ENCODE results near the gene MINDY4.

MINDY4 gene

GRCh38 chr7:30776971-30777370 is 5.8 kb downstream of the MINDY4 start:
- DNase-seq, result no peak

- no peak for DNase-seq
Measured at GRCh38 chr7:30778255-30779025, 7.2 kb downstream of the MINDY4 start.

- no peak for DNase-seq
Measured at GRCh38 chr7:30779574-30779973, 8.4 kb downstream of the MINDY4 start.

DNA sequence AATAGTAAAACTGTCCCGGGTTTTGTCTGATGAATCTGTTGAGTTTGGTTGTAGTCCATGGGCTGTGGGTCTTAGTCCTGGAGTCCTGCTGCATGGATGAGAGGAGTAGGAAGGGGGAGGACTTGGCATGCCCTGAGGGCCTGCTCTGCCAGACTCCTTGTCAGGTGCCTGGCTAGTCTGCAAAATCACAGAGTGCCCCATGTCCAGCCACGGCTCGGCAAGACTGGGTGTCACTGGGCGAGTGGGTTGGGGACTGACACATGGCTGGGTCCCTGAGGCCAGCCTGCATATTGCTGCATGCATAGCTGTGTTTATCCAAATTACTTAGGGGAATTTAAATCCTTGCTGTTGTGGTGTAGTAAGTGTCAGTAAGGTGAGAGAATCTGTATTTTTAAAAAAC is 9.7 kb downstream of the MINDY4 start:
- DNase-seq, result no peak

GRCh38 chr7:30782690-30783089 is 11.5 kb downstream of the MINDY4 start:
- DNase-seq, result no peak

DNA sequence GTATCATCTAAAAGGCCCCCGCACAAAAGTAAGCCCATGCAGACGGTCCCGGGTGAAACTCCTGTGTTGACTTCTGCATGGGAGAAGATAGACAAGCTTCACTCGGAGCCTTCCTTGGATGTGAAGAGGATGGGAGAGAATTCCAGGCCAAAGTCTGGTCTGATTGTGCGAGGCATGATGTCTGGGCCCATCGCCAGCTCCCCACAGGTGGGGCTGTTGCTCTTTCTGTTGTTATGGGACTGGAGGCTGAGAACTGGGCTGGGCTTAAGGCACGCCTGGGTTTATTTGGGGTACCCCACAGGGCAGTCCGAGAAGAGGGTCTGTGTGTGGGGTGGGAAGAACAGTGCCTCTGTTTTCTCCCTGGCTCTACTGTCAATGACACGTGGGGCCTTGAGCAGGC is 14.6 kb downstream of the MINDY4 start:
- no peak for DNase-seq

DNA sequence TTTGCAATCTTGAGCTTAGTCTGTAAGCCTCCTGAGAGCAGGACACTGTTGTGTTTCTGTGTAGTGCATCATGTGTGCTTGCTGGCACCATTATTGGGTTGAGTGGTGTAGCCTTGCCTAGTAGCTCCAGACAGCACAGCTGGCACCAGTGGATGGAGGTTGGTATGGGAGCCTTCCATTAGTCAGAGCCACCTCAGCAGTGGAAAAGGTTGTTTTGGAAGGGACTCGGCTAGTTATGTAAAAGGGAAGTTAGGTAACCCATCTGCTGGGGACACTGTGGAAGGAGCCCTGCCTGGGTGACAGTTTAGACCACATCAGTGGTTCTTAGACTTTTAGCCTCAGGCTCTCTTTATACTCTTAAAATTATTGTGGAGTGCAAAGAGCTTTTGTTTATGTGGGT is 16.3 kb downstream of the MINDY4 start:
- DNase-seq, result no peak

DNA sequence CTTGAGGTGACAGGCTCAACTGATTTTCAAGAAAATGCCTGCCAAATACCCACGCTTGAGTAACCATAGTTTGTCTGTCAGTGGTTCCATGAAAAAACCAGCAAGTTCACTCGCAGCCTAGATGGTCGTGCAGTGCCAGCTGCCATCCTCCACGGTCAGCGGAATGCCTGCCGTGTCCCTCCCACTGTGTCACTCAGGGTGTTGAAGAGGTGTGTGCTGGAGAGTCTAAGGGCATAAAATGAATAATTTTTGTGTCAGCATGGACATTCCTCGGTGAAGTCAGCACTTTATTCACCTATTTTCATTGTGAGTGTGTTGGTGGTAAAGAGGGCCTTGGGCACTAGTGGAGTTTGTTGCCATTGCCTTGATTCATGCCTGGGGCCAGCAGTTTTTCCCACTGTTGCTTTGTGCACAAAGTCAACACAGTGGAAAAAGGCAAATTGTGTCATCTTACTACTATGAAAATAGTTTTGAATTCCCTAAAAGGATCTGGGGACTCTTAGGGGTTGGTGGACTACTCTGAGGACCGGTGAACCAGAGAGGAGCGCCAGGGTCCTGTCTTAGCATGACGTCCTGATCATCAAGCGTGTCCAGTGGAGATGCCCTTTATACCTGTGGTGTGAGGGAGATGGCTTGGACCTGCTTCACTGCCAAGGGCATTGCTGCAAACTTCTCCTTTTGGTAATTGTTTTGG is 17.6 kb downstream of the MINDY4 start:
- no peak for DNase-seq

DNA sequence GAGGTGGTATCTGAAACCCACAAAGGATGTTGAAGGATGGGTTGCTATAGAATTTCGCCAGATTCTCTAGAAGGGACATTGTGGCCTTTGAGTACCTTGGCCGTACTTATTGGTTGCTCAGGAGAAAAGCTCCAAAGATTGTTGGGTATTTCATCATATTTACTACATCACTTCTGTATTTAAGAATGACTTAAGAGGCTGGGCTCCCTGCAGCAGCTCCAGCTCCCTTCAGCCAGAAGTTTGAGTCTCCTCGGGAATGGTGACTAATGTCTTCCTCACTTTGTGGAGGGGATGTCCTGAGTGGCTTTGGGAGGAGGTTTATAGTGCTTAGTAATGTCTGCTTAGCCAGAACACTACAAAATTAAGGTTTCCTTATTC is 18.1 kb downstream of the MINDY4 start:
- DNase-seq, result no peak

DNA sequence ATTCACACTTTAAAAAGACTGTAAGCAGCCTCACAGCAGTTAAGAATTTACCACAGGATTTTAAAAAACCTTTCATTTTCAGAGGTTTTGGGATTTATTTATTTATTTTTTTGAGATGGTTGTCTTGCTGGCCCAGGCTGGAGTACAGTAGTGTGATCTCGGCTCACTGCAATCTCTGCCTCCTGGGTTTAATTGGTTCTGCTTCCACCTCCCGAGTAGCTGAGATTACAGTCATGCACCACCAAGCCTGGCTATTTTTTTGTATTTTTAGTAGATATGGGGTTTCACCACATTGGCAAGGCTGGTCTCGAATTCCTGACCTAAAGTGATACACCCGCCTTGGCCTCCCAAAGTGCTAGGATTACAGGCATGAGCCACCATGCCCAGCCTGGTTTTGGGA is 19.1 kb downstream of the MINDY4 start:
- no peak for DNase-seq

DNA sequence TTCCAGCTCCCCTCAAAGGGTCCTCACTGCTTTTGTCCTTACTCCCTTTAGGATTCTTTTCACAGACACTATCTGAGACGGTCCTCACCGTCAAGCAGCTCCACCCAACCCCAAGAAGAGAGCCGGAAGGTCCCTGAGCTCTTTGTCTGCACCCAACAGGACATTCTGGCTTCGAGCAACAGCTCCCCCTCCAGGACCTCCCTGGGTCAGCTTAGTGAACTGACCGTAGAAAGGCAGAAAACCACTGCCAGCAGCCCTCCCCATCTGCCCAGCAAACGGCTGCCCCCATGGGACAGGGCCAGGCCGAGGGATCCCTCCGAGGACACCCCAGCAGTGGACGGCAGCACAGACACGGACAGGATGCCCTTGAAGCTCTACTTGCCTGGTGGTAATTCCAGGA is 19.9 kb downstream of the MINDY4 start:
- no peak for DNase-seq

DNA sequence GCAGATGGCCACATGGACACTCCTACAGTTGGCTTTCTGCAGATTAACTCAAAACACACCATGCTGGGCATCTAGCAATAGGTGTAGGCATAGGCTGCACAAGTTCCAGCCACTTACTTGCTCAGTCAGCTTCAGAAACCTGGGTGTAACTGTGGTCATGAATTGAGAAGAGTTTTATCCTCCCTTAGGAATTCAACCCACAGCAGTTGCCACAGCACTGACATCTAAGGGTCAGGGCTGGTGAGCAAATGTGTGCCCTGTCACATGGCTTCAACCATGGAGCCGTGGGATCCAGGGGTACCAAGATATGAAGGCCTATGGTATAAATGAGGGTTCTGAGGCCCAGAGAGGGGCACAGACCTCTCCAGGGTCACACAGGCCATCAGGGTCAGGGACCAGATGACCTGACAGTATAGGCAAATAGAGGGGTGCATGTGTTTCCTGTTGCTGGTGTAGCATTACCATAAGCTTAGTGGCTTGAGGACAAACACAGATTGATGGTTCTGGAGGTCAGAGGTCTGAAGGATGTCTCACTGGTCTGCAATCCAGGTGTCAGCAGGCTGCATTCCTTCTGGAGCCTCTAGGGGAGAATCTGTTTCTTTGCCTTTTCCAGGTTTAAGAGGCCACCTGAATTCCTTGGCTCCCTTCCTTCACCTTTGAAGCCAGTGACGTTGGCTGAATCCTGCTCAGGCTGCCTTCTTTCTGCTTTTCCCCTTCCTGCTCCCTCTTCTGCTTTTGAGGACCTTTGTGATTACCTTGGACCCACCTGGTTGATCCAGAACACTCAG is 24.1 kb downstream of the MINDY4 start:
- DNase-seq, result no peak

GRCh38 chr7:30796105-30796869 is 25.1 kb downstream of the MINDY4 start:
- DNase-seq, result no peak

- DNase-seq, result no peak
Measured at GRCh38 chr7:30797176-30798040, 26.2 kb downstream of the MINDY4 start.

- no peak for DNase-seq
Measured at GRCh38 chr7:30799206-30799975, 28.2 kb downstream of the MINDY4 start.

GRCh38 chr7:30799976-30800661 is 28.9 kb downstream of the MINDY4 start:
- no peak for DNase-seq

DNA sequence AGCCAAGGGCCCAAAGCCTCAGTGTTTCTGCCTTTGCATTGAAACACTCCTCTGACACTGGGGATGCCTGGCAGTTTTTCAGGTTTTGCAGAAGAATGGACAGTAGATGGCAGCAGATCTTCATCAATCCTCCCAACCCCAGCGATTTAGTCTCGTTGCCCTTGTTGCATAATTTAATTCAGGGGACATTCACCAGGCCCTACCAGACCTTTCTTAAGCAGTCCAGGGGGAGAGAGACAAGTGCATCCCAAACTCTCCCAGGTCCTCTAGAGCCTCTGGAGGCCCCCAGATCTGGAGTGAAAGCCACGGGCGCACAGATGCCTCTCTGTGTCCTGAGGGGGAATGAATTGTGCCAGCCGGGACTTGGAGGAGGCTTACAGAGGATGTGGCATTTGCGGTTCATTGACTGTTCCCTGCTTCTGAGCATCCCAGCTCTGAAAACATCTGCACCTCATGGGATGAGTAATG is 29.6 kb downstream of the MINDY4 start:
- peak; percentile 5 to 17 for DNase-seq

DNA sequence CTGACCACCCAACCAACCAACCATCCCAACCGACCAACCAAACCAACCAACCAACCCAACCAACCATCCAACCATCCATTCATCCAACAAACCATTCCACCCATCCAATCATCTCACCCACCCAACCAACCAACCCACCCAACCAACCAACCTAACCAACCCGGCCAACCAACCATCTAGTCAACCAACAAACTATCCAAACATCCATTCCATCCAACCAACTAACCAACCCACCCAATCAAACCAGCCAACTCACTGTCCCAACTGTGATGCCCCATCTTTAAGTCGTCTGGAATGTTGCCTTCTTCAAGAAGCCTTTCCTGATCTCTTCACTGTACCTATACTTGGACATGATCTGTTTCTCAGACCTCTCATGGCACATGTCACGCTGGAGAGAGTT is 31.6 kb downstream of the MINDY4 start:
- DNase-seq, result no peak

GRCh38 chr7:30804078-30804661 is 33.0 kb downstream of the MINDY4 start:
- no peak for DNase-seq

- DNase-seq, result no peak
Measured at GRCh38 chr7:30805081-30805691, 34.0 kb downstream of the MINDY4 start.

All from activated CD4-positive, alpha-beta T cell treated with anti-CD3 and anti-CD28 coated beads, Interleukin-2, amount 50 U/mL, for 48 hours (primary cell).